ENCODE data around the gene HIBCH. TPM values are rescaled to one million over a fixed set of nuclear protein-coding genes. Genes with fewer than 3 reads are reported as not detected.

HIBCH gene
- total and polyA plus RNA-seq, 7 donors, result 17.3 to 39.0 (median 22.3) TPM

GRCh38 chr2:190214426-190215194 is 105.0 kb downstream of the HIBCH start:
- DNase-seq (no peak), ATAC-seq (no peak)
- 67 to 74% (median 72%) methylated on average over 7 of the region's 7 CpGs for WGBS, 3 donors
- Histone ChIP-seq H3K4me1 (no peaks in the 10 kb centered on the region), H3K9me3 (no peaks in the 10 kb centered on the region), H3K27ac (no peak overlapping the region), H3K4me3 (no peak overlapping the region), H3K27me3 (ENCODE audit: insufficient read depth in 3 of 3, low read length in 2 of 3) (no peaks in the 10 kb centered on the region), H3K36me3 (ENCODE audit: insufficient read depth in 1 of 2, low read depth in 1 of 2) (peaks cover 0 to 30% of the 10 kb centered on the region in 2 donors)
- intact Hi-C loops (cut with DNase I), result no loop called here
- TF ChIP-seq CTCF (IDR thresholded peaks at IDR 0.05), result no peak

GRCh38 chr2:190213441-190214335 is 105.9 kb downstream of the HIBCH start:
- ATAC-seq (no peak), DNase-seq (no peak)
- no peak overlapping the region for H3K27ac ChIP-seq
- H3K9me3 ChIP-seq, result no peaks in the 10 kb centered on the region
- no peak for TF ChIP-seq CTCF (IDR thresholded peaks at IDR 0.05)
- H3K27me3 ChIP-seq (ENCODE audit: insufficient read depth in 3 of 3, low read length in 2 of 3), result no peaks in the 10 kb centered on the region
- 89 to 94% (median 90%) methylated on average over 19 of the region's 19 CpGs for WGBS, 3 donors
- no peaks in the 10 kb centered on the region for H3K4me1 ChIP-seq
- H3K36me3 ChIP-seq (ENCODE audit: insufficient read depth in 1 of 2, low read depth in 1 of 2), result peaks cover 0 to 26% of the 10 kb centered on the region in 2 donors
- intact Hi-C loops (cut with DNase I), result no loop called here
- H3K4me3 ChIP-seq, result no peak overlapping the region

- no peaks in the 10 kb centered on the region for H3K9me3 ChIP-seq
- 50 to 92% (median 67%) methylated on average over 2 of the region's 2 CpGs for WGBS, 3 donors
- H3K27ac ChIP-seq, result no peak overlapping the region
- DNase-seq (no peak), ATAC-seq (no peak)
- intact Hi-C loops (cut with DNase I), result no loop called here
- no peak for TF ChIP-seq CTCF (IDR thresholded peaks at IDR 0.05)
- no peaks in the 10 kb centered on the region for H3K4me1 ChIP-seq
- H3K4me3 ChIP-seq, result no peak overlapping the region
- no peaks in the 10 kb centered on the region for H3K27me3 ChIP-seq (ENCODE audit: insufficient read depth in 3 of 3, low read length in 2 of 3)
- peaks cover 0 to 25% of the 10 kb centered on the region in 2 donors for H3K36me3 ChIP-seq (ENCODE audit: insufficient read depth in 1 of 2, low read depth in 1 of 2)
Measured at GRCh38 chr2:190210471-190210870, 109.2 kb downstream of the HIBCH start.

GRCh38 chr2:190209559-190209958 is 110.1 kb downstream of the HIBCH start:
- 94 to 97% (median 96%) methylated on average over 5 of the region's 5 CpGs for WGBS, 3 donors
- H3K4me3 ChIP-seq, result no peak overlapping the region
- no peaks in the 10 kb centered on the region for H3K9me3 ChIP-seq
- intact Hi-C loops (cut with DNase I), result no loop called here
- H3K4me1 ChIP-seq, result no peaks in the 10 kb centered on the region
- no peak for DNase-seq
- H3K27me3 ChIP-seq (ENCODE audit: insufficient read depth in 3 of 3, low read length in 2 of 3), result no peaks in the 10 kb centered on the region
- H3K27ac ChIP-seq, result no peak overlapping the region
- H3K36me3 ChIP-seq (ENCODE audit: insufficient read depth in 1 of 2, low read depth in 1 of 2), result peaks cover 0 to 31% of the 10 kb centered on the region in 2 donors
- no peak for TF ChIP-seq CTCF (IDR thresholded peaks at IDR 0.05)
- ATAC-seq, result no peak
